Measurements from ENCODE around the gene SCYGR1. TPM values are rescaled to one million over a fixed set of nuclear protein-coding genes. Genes with fewer than 3 reads are reported as not detected.
A peak's percentile ranks its signal among the peaks of the same experiment; 100 is the strongest.
"Not testable (repeated sequence)": the region's sequence is repeated elsewhere in the genome, so short reads cannot be mapped to it uniquely, and the experiment has no call there.

SCYGR1 gene
- total and polyA plus RNA-seq, 2 of the 13 experiments (the other 11 are each of a cell fraction or from before 2014, with no cell fraction given), result not detected

DNA sequence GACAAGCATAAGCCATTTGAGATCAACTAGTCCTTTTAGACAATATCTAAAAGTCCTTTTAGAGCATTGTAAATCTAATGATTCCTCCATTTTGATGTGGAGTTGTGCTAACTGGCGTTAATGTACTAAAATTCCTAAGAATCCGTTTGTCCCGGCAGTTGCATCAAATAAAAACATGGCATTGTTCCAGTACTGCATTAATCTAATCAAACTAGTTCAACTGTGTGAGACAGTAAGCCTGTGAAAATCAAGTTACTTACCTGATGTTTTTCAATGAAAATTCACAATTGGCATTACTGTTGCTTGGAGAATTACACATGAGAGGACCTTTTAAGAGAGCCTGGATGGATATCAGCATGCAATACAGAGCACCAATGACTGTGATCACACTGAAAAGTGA, 21.9 kb downstream of the SCYGR1 start (continued):
- TF ChIP-seq AHDC1 (CRISPR knock-in tag; IDR thresholded peaks at IDR 0.05; ENCODE audit: borderline replicate concordance) (no peak), ZNF136 (CRISPR knock-in tag; IDR thresholded peaks at IDR 0.05; ENCODE audit: low read depth) (no peak)

DNA sequence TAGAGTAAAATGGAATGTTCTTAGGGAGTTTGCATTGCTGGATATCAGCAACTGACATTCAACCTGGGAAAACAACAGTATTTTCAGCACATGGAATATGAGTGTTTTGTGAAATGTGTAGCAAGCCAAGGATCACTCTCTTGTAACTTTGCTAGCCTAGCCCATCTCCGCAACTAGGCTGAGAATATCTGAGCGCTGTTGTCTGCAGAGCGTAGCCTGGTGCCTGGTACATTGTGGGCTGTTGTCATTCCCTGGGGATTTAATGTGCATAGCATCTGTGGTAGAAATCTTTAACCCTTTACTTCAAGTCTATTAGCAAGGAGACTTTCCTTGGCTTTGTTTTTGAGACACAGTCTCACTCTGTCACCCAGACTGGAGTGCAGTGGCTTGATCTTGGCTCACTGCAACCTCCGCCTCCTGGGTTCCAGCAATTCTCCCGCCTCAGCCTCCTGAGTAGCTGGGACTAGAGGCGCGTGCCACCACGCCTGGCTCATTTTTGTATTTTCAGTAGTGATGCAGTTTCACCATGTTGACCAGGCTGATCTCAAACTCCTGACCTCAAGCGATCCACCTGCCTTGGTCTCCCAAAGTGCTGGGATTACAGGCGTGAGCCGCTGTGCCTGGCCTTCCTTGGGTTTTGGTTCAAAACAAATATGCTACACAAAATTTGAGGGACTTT, 23.0 kb downstream of the SCYGR1 start:
- H3K79me2 ChIP-seq (ENCODE audit: insufficient read depth, low read length); H4K20me1 ChIP-seq (ENCODE audit: insufficient read depth, low read length); BruUV-seq (replicated peaks); H2AFZ ChIP-seq (ENCODE audit: low read length); H3K4me3 ChIP-seq (replicated peaks in 1 of 3; ENCODE audit: insufficient read depth in 1 of 3, low read depth in 2 of 3, low read length in 3 of 3); H3K4me1 ChIP-seq (ENCODE audit: insufficient read depth, low read length); POLR2A ChIA-PET; DNase-seq (ENCODE audit: low spot score); H3K36me3 ChIP-seq (replicated peaks in 1 of 2; ENCODE audit: control insufficient read depth in 1 of 2, insufficient read depth in 2 of 2, low read length in 2 of 2); H3K9me3 ChIP-seq (ENCODE audit: low read length); FAIRE-seq; intact Hi-C loops (cut with micrococcal nuclease; ENCODE audit: unreplicated experiment); H3K27me3 ChIP-seq (ENCODE audit: control insufficient read depth in 1 of 2, insufficient read depth in 2 of 2, low read length in 2 of 2); H3K4me2 ChIP-seq (ENCODE audit: low read depth, low read length); in situ Hi-C loops (cut with HindIII; ENCODE audit: extremely low pct_ligation_motif_present, low pct_unique_long_range_greater_than_20kb); H3K27ac ChIP-seq (ENCODE audit: extremely low read length, insufficient read depth, low read length); CTCF ChIA-PET (ENCODE audit: low intra/inter-chr PET ratio, low total read pairs); H3K9ac ChIP-seq (ENCODE audit: insufficient read depth, low read depth, low read length): not testable (repeated sequence)
- ATAC-seq, result peak; percentile 19; the same call in 2 of the 3 replicates
- 97% methylated on average over 11 of the region's 11 CpGs for WGBS (ENCODE audit: low lambda C conversion rate)

All from HepG2 (cell line).